GM19351 (cell line): ENCODE data around the gene GABRR2.
A peak's percentile ranks its signal among the peaks of the same experiment; 100 is the strongest.
"Not testable (repeated sequence)": the region's sequence is repeated elsewhere in the genome, so short reads cannot be mapped to it uniquely, and the experiment has no call there.

Experiments used
- ATAC-seq: cut with Tn5 transposase; IDR thresholded peaks from one replicate; pipeline ENCODE4 v1.9.1; 2021; ENCODE audit warnings: mild to moderate bottlenecking, moderate library complexity; ENCODE audit not compliant: unreplicated experiment

The GABRR2 gene

DNA sequence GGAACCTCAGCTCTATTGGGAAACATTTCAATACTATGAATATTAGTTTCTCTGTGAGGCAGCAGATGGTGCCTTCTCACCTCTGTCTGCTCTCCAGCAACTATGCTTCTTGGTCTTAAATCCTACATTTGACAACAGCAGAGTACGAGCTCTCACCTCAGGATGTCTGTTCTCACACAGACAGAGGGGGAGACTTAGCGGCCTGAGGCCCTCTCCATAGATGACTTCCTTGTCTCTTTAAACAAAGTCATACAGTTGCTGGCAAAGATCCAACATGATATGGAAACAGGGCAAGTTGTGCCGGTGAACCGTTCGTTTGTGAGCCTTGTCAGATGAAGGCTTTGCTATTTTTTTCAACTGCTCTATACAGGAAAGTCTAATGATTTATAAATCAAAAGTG is 54.3 kb downstream of the GABRR2 start:
- no peak for ATAC-seq

DNA sequence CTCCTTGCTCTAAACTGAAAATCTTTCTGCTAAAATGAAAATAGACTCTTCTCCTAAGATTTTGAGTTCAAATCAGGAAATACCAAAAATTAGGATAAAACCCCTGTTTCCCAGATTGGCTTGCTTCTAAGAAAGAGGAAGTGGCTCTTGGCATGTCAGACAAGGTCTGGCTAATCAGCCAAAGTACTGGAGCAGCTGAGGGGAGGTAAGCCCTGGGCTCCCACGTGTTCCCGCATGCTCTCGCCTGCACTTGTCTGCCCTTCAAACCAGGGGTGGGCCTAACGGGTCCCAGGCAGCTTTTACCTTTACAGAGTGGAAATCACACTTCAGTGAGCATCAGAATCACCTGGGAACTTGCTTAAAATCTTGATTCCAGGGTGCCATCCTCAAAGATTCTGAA is 54.8 kb downstream of the GABRR2 start:
- ATAC-seq: no peak

GRCh38 chr6:89258912-89259311 is 56.2 kb downstream of the GABRR2 start:
- ATAC-seq: peak; percentile 75

DNA sequence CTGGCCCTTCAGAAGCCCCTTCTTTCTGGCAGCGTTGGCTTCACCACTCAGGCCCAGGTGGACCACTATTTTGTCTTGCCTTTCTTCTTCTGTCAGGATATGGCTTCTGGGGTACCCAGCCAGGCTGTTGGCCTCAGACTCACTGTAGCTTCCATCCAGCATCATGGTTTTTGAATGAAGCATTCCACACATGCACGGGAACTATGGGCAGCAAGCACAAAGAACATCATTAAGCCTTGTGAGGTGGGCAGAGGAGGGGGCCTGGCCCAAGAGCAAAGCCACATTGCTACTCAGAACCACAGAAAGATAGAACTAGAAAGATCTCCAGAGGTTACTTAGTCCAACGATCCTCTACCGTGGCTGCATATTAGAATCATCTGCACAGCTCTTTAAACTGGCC is 57.3 kb downstream of the GABRR2 start:
- ATAC-seq: no peak

DNA sequence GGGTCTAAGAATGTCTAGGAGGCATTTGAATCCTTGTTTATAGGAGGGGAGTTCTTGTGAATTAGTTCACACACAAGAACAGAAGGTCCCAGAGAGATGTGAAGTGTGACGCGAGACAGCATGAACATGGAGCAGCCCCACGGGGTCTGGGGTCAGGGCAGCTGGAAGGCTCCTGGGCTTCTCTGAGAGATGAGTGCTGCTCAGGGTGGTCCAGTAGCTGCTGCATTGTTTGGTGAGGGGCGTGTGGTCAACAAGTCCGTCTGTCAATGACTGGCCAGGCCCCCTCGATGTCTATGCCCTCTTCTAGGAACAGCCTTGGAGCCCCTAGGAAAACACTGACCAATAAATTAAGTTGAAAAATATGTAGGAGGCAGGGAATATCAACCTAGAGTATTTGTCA is 57.8 kb downstream of the GABRR2 start:
- no peak for ATAC-seq

- ATAC-seq: no peak
Observed at GRCh38 chr6:89255417-89255816, 59.7 kb downstream of the GABRR2 start.

DNA sequence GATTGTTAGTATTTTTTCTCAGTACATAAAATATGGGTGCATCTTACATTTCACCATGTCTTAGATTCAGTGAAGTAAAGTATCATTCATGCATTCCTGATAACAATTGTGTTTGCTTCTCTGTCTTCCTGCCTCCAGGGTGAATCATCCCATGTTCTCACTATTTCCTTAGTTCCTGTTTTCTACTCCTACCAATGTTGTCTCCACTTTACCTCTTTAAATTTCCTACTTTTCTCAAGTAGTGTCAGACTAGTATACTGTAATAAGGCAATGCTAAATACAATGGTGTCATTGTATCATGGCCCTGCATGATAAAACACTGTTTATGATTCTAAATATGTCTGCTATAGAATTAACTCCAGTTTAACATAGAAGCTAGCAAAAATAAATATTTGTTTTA is 60.5 kb downstream of the GABRR2 start:
- no peak for ATAC-seq

DNA sequence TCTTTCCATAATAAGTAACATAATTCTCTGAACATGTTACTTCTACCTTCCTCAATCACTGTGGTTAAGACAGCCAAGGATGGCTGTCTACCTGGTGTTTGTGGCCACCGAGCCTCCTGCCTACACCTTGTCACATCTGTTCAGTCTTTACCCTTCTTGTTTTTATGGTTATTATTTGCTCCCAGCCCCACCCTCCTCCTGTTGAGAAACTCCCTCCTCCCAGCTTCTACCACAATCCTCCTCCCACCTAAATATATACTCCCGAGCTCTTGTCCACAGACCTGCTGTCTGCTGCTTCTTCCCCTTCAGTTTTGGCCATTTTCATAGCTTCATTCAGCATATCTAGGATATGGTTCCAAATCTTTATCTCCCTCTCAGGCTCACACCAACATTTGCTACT is 62.2 kb downstream of the GABRR2 start:
- ATAC-seq: no peak

DNA sequence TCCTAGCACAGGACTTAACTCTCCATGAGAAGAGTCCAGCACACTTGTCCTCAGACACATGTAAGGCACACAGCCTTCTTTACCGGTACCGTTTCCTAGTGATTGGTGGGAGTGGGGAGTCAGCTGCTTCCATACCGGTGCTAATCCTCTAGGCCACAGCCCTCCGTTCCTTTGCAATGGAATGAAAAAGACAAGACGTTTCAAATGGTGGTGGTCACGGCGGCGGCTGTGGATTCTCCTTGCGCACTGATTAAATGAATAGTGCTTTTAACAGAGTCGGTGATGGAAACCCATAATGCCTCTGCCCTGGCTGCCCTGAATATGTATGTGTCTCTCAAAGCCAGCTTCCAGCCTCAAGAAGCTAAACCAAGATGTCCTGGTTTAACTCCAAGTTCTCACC is 63.1 kb downstream of the GABRR2 start:
- ATAC-seq: no peak

GRCh38 chr6:89251170-89251569 is 63.9 kb downstream of the GABRR2 start:
- no peak for ATAC-seq

DNA sequence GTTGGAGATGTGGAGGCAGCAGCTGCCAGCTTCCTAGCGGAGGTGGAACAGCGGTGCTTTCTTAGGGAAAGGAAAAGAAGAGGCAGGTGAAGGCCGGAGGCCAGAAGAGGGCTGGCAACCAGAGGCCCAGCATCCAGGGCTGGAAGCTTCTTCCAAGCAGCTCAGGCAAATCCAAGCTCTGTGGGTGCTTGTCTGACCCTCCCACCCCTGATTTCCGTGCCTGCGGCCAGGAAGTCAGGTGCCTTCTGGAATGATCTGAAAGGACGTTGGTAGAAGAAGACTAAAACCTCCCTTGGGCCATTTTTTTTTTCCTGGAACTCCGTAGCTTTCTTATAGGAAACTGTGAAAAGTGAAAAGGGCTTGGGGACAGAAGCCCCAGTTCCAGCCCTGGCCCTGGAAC is 64.9 kb downstream of the GABRR2 start:
- ATAC-seq: no peak

DNA sequence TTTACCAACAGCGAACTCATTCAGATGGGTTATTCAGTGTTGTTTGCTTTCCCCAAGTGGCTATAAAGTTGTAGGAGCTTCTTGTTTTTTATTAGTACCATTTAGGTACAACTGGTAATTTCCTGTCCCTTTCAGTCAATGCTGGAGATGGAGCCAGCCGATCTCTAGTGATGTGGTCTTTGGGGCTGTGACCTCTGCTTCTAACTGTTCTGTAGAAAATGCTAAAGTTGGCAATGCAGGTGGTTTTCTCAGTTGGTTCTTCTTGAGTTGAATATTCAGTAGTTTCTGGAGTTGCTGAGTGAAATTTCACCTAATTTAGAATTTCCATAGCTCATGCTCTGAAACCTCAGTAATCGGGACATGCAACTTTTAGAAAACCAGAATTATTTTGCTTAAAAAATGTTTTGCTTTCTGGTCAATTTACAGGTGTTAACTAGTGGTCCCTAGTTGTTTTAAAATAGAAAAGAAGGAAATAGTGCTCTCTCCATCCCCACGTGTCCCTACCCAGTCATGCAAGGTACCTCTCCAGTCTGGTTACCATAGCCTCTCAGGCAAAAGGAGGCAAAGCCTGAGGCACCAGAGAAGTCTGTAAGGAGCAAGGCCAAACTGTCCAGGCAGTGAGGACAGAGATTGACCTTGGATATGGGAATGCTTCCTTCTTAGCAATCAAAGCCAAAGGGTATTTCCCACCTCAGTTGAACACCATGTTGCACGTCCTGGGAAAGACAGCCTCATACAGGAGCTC is 70.7 kb downstream of the GABRR2 start:
- peak; percentile 70 for ATAC-seq

DNA sequence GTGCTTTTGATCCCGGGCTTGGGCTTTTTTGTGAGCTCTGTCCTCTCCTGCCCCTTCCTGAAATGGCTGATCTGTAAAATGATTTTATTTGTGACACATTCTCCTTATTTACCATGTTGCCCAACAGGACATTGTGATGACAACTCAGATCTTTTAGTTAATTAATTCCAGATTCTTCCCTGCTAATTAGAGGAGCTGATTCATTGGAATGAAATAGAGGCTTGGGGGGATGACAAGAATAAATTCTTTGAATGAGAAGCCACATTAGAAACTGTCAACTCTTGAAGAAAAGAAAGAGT is 71.8 kb downstream of the GABRR2 start:
- ATAC-seq: no peak

GRCh38 chr6:89242574-89243330 is 72.3 kb downstream of the GABRR2 start:
- ATAC-seq: no peak

DNA sequence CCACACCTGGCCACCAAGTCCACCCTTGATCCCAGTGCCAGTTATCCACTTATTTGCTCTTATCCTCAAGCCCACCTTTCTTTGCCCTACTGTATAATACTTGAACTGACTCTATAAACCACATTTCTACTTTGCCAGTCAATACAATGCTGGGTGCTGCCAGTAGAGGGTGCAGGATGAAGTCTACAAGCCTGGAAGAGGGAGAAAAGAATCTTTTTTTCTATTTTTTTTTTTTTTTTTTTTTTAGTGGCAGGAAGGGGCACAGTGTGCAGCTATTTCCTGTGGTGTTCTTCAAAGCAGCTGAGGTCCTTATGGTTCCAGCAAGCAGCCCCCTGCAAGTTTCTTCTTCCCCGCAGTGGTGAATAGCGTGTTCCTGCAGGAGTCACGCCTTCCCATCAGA is 75.8 kb downstream of the GABRR2 start:
- no peak for ATAC-seq

GRCh38 chr6:89237158-89237557 is 77.9 kb downstream of the GABRR2 start:
- no peak for ATAC-seq

DNA sequence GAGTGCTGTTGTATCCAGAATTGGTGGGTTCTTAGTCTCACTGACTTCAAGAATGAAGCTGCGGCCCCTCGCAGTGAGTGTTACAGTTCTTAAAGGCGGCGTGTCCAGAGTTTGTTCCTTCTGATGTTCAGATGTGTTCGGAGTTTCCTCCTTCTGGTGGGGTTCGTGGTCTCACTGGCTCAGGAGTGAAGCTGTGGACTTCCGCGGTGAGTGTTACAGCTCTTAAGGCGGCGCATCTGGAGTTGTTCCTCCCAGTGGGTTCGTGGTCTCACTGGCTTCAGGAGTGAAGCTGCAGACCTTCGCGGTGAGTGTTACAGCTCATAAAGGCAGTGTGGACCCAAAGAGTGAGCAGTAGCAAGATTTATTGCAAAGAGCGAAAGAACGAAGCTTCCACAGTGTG is 81.5 kb downstream of the GABRR2 start:
- ATAC-seq: not testable (repeated sequence)

DNA sequence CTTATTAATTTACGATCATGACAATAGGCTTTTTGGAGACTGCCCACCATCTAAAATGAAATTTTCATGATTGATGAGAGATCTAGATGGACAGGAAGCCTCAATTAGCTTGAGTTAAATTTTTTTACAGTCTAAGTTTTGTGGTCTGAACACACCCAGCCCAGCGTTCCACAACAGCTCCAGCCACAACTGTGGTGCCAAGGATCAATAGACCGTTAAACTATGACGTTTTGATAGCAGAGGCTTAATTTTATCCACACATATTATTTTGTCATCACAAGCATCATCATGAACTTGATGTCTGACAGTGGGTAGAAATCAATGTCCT is 92.4 kb downstream of the GABRR2 start:
- no peak for ATAC-seq

DNA sequence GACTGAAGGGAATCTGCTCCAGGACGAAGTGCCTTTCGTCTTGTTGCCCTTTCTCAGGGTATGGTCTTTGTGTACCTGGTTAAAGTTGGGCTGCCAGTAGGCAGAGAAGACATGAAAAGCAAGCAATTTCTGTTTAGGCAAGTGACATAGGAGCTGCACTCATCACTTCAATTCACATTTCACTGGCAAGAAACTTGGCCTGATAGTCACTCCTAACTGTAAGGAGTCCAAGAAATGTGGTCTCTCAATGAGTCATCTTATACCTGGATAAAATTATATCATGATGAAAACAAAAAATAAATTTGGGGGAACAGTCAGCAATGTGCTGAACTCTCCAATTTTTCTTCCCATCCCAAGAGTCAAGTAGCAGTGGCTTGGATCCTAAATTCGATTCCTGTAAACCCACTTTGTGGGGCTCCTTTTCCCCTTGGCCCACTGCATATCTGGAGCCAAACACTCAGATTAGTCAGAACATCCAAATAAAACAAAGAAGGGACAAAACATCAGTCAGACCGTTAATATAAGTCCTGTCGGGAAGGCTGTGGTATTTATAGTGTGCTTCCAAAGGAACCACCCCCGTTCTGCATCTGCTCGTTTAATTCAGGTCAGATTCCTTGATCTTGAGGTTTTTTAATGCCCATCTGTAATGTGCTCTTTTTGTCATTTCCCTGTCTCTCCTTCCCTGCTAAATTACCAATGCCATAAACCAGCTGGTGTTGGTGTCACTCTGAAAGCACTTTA is 93.0 kb downstream of the GABRR2 start:
- no peak for ATAC-seq

- ATAC-seq: no peak
Observed at GRCh38 chr6:89221129-89221528, 94.0 kb downstream of the GABRR2 start.

GRCh38 chr6:89217299-89217910 is 97.7 kb downstream of the GABRR2 start, which contains the start of gene GABRR1:
TSS of gene GABRR1 (minus strand) at chr6:89217358. CDS start at chr6:89217322, 36 bp downstream.
- ATAC-seq: no peak

DNA sequence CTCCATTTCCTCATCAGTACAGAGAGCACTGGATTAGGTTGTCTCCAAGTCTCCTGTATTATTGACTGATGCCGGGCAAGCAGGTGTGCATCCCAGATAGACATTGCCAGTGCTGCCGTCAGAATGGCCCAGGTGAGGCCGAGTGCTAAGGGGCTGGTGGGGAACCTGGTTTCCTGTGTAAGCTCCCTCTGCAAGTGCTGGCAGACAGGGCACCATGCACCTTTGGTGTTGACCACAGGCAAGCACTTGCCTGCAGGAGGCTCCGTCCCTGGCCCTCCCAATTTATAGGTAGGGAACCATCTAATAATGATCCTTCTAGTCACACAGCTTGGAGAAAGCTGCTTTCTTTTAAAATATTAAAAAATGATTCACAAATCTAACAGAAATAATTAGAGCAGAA is 98.7 kb downstream of the GABRR2 start:
- ATAC-seq: no peak
